ES-I3 (cell line): ENCODE results near the gene APIP.
A peak's percentile ranks its signal among the peaks of the same experiment; 100 is the strongest.
"Not testable (repeated sequence)": the region's sequence is repeated elsewhere in the genome, so short reads cannot be mapped to it uniquely, and the experiment has no call there.

ENCODE experiments used
- H3K36me3 ChIP-seq: 2 replicates; pipeline ENCODE4 v1.6.1; 2013; ENCODE audit warnings: mild to moderate bottlenecking, low read length, control low read depth, moderate library complexity; ENCODE audit not compliant: insufficient read depth
- H3K4me1 ChIP-seq: 2 replicates; pipeline ENCODE4 v1.6.1; 2013; ENCODE audit warnings: mild to moderate bottlenecking, control low read depth, low read length; ENCODE audit not compliant: insufficient read depth
- H3K9ac ChIP-seq: 2 replicates; pipeline ENCODE4 v1.6.1; 2013; ENCODE audit warnings: low read depth, mild to moderate bottlenecking, low read length, moderate library complexity
- H3K9me3 ChIP-seq: 2 replicates; pipeline ENCODE4 v1.6.1; 2013; ENCODE audit warnings: mild to moderate bottlenecking, low read length, moderate library complexity; ENCODE audit not compliant: control insufficient read depth, insufficient read depth

Gene APIP

GRCh38 chr11:34936945-34937629 lies 20.9 kb upstream of the APIP start:
- H3K9me3 ChIP-seq = no peaks in the 10 kb centered on the region
- no peaks in the 10 kb centered on the region; the same call in 1 of the 2 replicates for H3K36me3 ChIP-seq

DNA sequence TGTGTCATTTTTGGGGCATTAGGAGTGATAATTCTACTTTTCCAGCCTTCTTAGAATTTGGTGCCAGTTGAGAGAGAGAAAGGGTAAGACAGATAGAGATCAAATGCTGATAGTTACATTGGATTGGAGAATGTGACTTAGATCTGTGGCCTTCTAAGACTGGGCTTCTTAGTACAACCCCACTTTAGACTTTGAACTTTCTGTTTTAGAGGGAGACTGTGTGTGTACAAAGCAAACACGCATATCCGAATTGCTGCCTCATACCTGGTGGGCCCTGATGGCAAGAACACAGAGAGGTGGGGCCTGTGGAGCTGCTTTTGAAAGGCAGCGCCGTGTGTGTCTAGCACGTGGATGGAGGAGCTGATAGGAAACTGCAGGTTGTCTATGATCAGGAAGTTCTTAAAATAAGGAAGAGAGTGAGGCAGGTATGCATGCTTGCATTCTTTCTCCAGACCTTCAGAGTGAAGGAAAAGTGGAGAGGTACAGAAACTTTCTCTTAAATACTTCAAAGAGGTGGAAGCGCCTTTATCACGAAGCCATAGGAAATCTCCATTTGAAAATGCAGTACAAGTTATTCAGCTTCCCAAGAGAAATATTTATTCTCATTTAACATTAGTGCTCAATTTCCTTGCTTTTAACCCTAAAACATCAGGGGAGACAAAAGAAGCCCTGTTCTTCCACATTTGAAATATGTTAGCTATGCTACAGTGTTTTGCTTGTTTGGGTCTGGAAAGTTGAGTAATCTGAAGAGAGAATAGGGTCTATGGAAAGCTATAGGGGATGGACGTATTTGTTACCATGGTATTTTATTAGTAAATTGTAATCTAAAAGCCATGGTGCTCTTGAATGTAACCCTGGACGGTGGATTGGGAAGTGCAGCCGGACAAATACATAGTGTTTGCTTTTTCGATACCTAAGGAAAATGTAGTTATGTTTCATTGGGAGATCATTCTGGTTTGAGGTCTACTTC lies 13.9 kb upstream of the APIP start:
- Histone ChIP-seq H3K4me1 (no peaks in the 10 kb centered on the region; the same call in 1 of the 2 replicates), H3K9me3 (no peaks in the 10 kb centered on the region), H3K9ac (no peak overlapping the region), H3K36me3 (no peaks in the 10 kb centered on the region; the same call in 1 of the 2 replicates)

More at GRCh38 chr11:34936945-34937629, 20.9 kb upstream of the APIP start:
- H3K4me1 ChIP-seq = no peaks in the 10 kb centered on the region
- H3K9ac ChIP-seq = no peak overlapping the region

GRCh38 chr11:34928960-34929680 lies 12.9 kb upstream of the APIP start:
- Histone ChIP-seq H3K9me3 (no peaks in the 10 kb centered on the region), H3K4me1 (no peaks in the 10 kb centered on the region; the same call in 1 of the 2 replicates), H3K9ac (no peak overlapping the region), H3K36me3 (no peaks in the 10 kb centered on the region; the same call in 1 of the 2 replicates)

DNA sequence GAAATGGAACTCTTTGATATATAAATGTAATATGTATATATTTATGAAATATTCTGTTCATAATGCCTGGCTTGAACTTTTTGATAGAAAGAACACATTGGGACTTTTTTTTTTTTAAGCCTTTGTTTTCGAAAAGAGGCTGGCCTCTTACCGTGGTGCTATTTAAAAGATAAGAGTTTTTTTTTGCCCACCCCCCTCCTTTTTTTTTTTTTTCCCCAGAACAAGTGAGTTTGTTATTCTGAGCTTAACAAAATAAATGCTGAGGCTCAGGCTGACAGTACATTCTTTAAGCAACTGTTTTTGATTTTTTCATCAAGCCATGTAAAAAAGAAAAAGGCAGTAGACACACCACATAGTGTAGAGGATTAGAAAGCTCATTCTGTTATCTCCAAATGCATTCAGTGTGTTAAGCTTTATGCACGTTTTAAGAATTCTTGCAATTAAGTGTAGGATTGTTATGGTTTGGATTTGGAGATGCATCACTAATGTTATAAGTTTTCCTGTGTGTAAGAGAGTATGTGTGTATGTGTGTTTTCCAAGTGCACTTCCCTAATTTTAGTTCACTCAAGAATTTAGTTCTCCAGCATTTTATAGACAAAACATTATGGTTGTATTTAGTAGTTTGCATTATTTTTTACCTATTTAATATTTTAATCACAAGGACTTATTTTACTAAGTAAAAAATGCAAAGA lies 12.2 kb upstream of the APIP start:
- no peaks in the 10 kb centered on the region; the same call in 1 of the 2 replicates for H3K4me1 ChIP-seq
- no peak overlapping the region for H3K9ac ChIP-seq
- no peaks in the 10 kb centered on the region for H3K9me3 ChIP-seq
- no peaks in the 10 kb centered on the region; the same call in 1 of the 2 replicates for H3K36me3 ChIP-seq

DNA sequence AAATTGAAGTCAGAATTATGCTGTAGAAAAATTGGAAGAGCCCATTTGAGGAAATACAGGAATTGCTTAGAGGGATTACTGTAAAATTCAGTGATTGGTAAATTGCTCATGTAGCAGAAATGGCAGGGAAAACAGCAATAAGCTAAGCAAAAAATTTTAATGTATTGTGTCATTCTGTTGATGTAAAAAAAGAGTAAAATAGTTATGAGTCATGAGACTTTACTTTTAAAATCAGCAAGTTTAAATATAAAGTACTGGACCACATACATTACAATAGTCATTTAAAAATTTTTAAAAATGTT lies 10.6 kb upstream of the APIP start:
- H3K36me3 ChIP-seq = no peaks in the 10 kb centered on the region
- no peaks in the 10 kb centered on the region; the same call in 1 of the 2 replicates for H3K4me1 ChIP-seq
- H3K9me3 ChIP-seq = no peaks in the 10 kb centered on the region
- H3K9ac ChIP-seq = no peak overlapping the region

DNA sequence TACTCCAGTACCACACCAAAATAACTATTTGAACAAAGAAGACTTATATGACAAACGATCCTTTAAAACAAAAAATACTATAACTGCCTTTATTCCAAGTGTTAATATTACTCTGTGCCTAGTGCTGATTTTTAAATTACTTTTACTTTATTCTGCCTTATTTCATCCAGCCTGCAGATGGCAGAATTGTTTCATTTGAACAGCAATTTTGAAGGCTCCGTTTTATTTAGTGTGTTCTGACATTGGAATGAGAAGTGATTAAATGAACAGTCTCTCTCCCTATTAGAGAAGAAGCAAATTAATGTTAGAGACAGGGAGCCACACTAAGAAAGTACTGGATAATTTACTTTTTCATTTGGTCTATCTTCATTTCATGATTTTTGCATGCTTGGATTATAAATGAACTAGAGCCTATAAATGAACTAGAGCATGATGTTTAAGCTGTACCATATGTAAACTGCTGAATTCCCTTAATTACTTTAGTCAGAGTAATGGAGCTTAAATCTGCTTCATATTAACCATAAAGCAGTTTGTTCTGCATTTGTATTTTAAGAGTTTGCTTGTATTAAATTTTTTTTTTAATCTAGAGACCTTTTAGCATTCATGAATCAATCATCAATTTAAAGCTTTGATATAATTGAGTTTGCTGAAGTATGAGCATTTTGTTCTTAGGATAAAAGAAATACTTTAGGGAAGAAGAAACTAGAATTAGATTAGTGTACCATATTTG lies 10.1 kb upstream of the APIP start:
- Histone ChIP-seq H3K4me1 (no peaks in the 10 kb centered on the region; the same call in 1 of the 2 replicates), H3K9ac (no peak overlapping the region), H3K9me3 (no peaks in the 10 kb centered on the region), H3K36me3 (no peaks in the 10 kb centered on the region)

- H3K4me1 ChIP-seq = no peaks in the 10 kb centered on the region
- H3K9ac ChIP-seq = no peak overlapping the region
- no peaks in the 10 kb centered on the region for H3K36me3 ChIP-seq
- no peaks in the 10 kb centered on the region for H3K9me3 ChIP-seq
Measured at GRCh38 chr11:34924714-34925113, 8.5 kb upstream of the APIP start.

- Histone ChIP-seq H3K9ac (no peak overlapping the region), H3K4me1 (peaks cover 7% of the 10 kb centered on the region; the same call in 1 of the 2 replicates), H3K36me3 (no peaks in the 10 kb centered on the region), H3K9me3 (no peaks in the 10 kb centered on the region)
Measured at GRCh38 chr11:34921156-34921555, 5.0 kb upstream of the APIP start.

GRCh38 chr11:34916843-34917770 lies 928 bp upstream of the APIP start:
- H3K4me1 ChIP-seq = peaks cover 7% of the 10 kb centered on the region; the same call in 1 of the 2 replicates
- no peaks in the 10 kb centered on the region; the same call in 1 of the 2 replicates for H3K36me3 ChIP-seq
- peak overlapping the region; percentile 99 for H3K9ac ChIP-seq
- H3K9me3 ChIP-seq = no peaks in the 10 kb centered on the region

DNA sequence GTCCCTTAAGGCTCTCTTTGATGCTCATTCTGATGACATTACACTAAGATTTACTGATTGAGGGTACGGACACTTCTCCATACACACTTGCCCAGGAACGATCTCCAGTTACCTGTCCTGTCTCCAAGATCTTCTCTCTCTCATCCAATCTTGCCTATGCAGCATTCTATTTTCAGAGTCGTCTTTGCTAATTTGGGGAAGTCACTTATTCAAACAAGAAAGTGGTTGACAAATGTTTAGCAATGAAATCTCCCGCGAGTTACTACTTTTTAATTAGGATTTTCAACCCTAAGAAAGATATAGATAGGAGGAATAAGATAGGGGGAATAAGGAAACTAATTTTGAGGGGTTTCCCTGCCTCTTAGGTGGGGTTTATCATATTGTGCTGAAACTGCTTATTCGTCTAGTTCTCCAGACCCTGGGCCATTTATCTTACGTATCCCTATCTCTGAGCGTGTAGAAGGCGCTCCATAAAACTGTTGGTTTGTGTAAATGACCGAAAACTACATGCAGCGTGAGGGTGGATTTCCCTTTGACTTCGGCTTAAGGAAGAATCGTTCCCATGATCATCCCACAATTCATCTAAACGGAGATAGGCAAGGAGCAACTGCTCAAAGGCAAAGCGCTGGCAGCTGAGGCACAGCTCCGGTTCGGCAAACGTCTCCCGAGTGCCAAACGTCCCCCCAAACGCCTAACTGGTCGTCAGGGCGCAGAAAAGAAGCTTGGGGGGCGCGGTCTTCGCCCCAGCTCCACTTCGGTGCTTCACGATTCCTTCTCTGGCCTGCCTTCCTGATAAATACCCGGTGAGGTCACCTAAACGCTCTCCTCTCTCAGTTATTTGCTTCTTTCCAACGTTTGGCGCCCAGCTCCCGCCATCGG lies 804 bp downstream of the APIP start:
- Histone ChIP-seq H3K9me3 (no peaks in the 10 kb centered on the region), H3K36me3 (no peaks in the 10 kb centered on the region; the same call in 1 of the 2 replicates), H3K9ac (peak overlapping the region; percentile 51), H3K4me1 (peaks cover 7% of the 10 kb centered on the region; the same call in 1 of the 2 replicates)

- not testable (repeated sequence) for H3K36me3 ChIP-seq, H3K9me3 ChIP-seq, H3K9ac ChIP-seq
- peaks cover 19% of the 10 kb centered on the region for H3K4me1 ChIP-seq
Measured at GRCh38 chr11:34913556-34913955, 2.6 kb downstream of the APIP start.

DNA sequence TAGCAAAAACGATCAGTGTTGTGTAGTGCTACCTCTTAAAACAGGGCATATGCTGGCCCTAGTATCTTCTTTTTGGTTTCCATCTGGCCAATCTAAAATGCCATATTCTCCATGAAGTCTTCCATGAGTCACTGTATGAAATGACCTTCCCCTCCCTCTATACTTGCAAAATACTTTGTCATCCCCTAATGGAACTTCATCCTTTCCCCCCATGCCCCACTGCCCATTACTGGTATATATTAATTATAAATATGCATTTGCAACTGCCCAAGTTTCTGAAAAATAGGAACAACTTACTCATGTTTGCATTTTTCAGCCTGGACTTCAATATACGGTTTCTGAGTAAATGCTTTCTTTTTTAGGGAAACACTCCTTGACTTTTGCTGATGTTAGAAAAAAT lies 4.5 kb downstream of the APIP start:
- peaks cover 26% of the 10 kb centered on the region; the same call in 1 of the 2 replicates for H3K4me1 ChIP-seq
- no peak overlapping the region for H3K9ac ChIP-seq
- no peaks in the 10 kb centered on the region for H3K9me3 ChIP-seq
- H3K36me3 ChIP-seq = no peaks in the 10 kb centered on the region; the same call in 1 of the 2 replicates
